ENCODE data around the gene WDR5. TPM values are rescaled to one million over a fixed set of nuclear protein-coding genes. Genes with fewer than 3 reads are reported as not detected.

WDR5 gene
- total and polyA plus RNA-seq, 9 of the 15 experiments (the other 6 are each of a cell fraction or from before 2014, with no cell fraction given) = 3.0 to 56.8 (median 38.6) TPM

DNA sequence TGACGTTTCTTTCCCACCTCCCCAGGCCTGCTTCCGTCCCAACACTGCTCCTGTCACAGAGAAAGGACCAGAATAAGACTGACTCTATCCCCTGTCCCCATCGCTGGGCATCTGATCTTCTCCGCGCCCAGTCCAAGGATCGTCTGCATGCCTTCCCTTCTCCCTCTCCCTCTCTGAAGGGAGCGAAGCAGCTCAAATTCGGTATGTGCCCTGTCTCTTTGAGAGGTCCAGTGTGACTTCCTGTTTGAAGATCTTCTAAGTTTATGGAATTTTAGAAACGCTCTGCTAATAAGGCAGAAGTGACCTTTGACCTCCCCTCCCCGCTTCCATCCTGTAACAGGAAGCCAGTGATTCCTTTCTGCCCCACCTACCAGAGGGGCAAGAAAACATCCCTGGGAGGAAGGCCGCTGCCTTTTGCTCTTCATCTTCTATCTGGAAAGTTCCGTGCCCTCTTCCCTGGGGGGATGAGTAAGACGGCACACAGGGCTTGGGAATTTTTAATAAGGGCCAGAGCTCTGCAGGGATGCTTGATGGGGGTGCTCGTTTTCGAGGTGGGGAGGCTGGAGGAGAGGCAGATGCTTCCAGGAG lies 69.2 kb downstream of the WDR5 start:
- FAIRE-seq = no peak
- no peak for ATAC-seq
- Histone ChIP-seq H3K79me2 (ENCODE audit: control insufficient read depth, insufficient read depth, low read length) (no peaks in the 10 kb centered on the region), H2AFZ (ENCODE audit: low read depth, low read length) (no peak overlapping the region), H4K20me1 (replicated peaks; ENCODE audit: control insufficient read depth, insufficient read depth, low read length) (no peaks in the 10 kb centered on the region), H3K27me3 (ENCODE audit: control insufficient read depth in 2 of 2, insufficient read depth in 2 of 2, low read length in 2 of 2) (peaks cover 6 to 38% of the 10 kb centered on the region in 2 experiments; a peak in 4 of 5 replicates), H3K4me2 (ENCODE audit: insufficient read depth, low read length) (no peak overlapping the region), H3K9me3 (replicated peaks; ENCODE audit: control insufficient read depth, insufficient read depth, low read depth, low read length) (no peaks in the 10 kb centered on the region), H3K36me3 (ENCODE audit: control insufficient read depth, insufficient read depth, low read length) (no peaks in the 10 kb centered on the region), H3K4me1 (replicated peaks in 1 of 2; ENCODE audit: control insufficient read depth in 2 of 2, insufficient read depth in 2 of 2, low read length in 2 of 2) (peaks cover 4 to 9% of the 10 kb centered on the region in 2 experiments; a peak in 2 of 5 replicates), H3K4me3 (no peak overlapping the region), H3K27ac (ENCODE audit: extremely low read depth, low read depth, low read length) (no peak overlapping the region), H3K9ac (ENCODE audit: insufficient read depth in 1 of 2, low read depth in 2 of 2, low read length in 2 of 2) (no peak overlapping the region), H3K9me1 (ENCODE audit: control insufficient read depth, insufficient read depth, low read length) (no peaks in the 10 kb centered on the region)
- in situ Hi-C loops (cut with MboI) (no loop called here), intact Hi-C loops (cut with micrococcal nuclease) (no loop called here)
- ChIA-PET CTCF (ENCODE audit: low intra/inter-chr PET ratio) (interaction anchor here (0.6 kb wide), 1 partner anchor 120 kb away, joined by 3 read pairs; no protein-coding TSS in a partner anchor), POLR2A (no interaction called here)
- no TSS peak for BruUV-seq (replicated peaks)
- no peak for DNase-seq (ENCODE audit: extremely low read depth in 1 of 4, low spot score in 3 of 4)
- 24% methylated on average over 12 of the region's 15 CpGs for WGBS (ENCODE audit: insufficient coverage, low coverage, missing lambda C conversion rate)
- no peak for TF ChIP-seq RBM14 (IDR thresholded peaks at IDR 0.05; ENCODE audit: borderline replicate concordance, insufficient read depth, low read depth, low read length)
- TF ChIP-seq NR2C2 (CRISPR knock-in tag; IDR thresholded peaks at IDR 0.05) = no peak
- TF ChIP-seq NR2C2 (tag; IDR thresholded peaks at IDR 0.05) = peak; percentile 67
- peak; percentile 72 for TF ChIP-seq NR2C1 (IDR thresholded peaks at IDR 0.05)
- TF ChIP-seq NR2C1 (tag; IDR thresholded peaks at IDR 0.05) = peak; percentile 70

Data from K562 (cell line).